Non-pigmented ciliary epithelial cell (primary cell): ENCODE results near the gene SUPT20HL1.
"Not testable (repeated sequence)": the region's sequence is repeated elsewhere in the genome, so short reads cannot be mapped to it uniquely, and the experiment has no call there.

Experiments used
- DNase-seq: peaks from one replicate; pipeline ENCODE4 v3.0.0-alpha.2; 2010; ENCODE audit warnings: low read depth

SUPT20HL1 gene

DNA sequence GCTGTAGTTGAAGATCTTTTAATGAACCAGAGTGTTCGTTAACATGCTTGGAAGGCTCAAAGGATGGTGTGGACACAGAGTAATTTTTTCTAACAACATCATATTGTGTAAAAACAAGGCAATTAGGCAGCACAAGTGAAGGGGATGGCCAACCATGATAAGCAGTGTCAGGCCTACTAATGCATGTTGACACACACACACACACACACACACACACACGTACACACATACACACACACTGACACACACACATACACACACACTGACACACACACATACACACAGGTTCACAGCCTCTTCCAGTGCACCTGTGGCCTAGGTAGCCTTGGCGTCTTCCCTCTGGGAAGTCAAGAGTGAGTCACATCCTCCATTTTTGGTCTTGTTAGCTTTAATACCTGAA is at the start of gene SUPT20HL1:
TSS of gene SUPT20HL1 (plus strand) at position 368 of the 400 bp plus-strand sequence. CDS start 2,122 bp downstream, outside the sequence.
- no peak for DNase-seq

DNA sequence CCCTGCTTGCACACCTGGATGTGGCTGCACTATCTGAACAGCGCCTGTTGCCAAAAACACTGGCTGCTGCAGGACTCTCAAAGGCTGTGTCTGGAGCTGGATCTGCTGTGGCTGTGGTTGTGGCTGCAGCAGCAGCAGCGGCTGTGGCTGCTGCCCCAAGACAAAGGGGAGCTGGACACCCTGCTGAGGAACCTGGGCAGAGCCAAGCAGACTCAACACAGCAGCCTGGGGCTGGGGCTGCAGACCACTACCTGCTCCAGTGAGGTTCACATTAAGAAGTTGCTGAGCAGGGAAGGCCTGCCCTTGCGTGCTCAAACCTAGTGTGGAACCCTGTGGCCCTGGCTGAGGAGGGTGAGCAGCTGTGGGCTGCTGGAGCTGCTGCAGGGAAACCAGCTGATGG is 49.5 kb upstream of the SUPT20HL1 start:
- not testable (repeated sequence) for DNase-seq

DNA sequence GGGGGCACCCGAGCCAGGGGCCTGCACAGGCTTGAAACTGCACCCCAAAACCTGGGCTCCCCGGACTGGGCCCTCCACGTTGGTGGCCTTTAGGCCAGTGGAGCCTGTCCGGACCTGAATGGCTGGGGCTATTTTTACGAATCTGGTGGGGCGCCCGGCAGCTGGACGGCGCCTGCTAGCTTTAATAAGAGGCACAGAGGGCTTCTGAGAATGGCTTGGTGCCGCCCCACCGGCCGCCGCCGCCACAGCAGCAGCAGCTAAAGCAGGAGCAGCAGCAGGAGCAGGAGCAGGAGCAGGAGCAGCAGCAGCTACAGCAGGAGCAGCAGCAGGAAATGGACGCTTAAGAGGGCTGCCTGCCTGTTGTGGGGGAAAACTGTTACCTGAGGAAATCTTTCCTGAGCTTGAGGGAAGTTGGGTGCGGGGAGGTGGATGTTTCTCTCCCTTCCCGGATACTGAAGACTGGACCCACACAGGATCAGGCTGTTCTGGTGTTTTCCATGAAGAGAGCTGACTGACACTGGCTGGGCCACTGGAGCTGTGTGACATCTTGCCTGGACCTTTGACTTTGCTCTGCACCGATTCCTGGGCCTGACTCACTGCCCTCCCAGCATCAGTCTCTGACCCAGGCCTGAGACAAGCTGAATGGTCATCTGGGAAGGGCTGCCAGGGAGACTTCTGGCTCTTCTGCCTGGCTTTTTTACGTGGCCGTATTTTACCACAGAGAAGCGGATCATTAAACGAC is 48.8 kb upstream of the SUPT20HL1 start:
- DNase-seq: not testable (repeated sequence)

- DNase-seq: not testable (repeated sequence)
Observed at GRCh38 chrX:24312249-24312607, 48.2 kb upstream of the SUPT20HL1 start.

- DNase-seq: no peak
Observed at GRCh38 chrX:24314019-24314635, 46.3 kb upstream of the SUPT20HL1 start, which contains the start of gene SUPT20HL2. Gene SUPT20HL2 (minus strand): TSS chrX:24314069. CDS start chrX:24313315, 754 bp downstream.

GRCh38 chrX:24316111-24316510 is 44.3 kb upstream of the SUPT20HL1 start:
- no peak for DNase-seq

- no peak for DNase-seq
Observed at GRCh38 chrX:24317567-24317966, 42.9 kb upstream of the SUPT20HL1 start.

- DNase-seq: no peak
Observed at GRCh38 chrX:24321741-24322395, 38.6 kb upstream of the SUPT20HL1 start.

DNA sequence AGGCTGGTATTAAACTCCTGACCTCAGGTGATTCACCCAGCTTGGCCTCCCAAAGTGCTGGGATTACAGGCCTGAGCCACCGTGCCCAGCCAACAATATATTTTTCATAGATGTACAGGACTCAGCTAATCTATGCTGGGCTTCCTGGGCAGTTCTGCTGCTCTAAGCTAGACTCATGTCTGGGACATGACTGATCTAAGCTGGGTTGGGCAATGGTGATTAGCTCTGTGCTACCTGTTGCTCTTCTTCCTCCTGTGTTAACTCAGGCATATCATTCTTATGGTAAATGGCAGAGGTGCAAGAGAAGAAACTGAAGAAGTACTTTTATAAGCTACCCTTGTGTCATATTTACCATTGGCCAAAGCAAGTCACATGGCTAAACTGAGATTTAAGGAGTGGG is 35.2 kb upstream of the SUPT20HL1 start:
- DNase-seq: no peak

- DNase-seq: no peak
Observed at GRCh38 chrX:24332878-24333277, 27.6 kb upstream of the SUPT20HL1 start.

DNA sequence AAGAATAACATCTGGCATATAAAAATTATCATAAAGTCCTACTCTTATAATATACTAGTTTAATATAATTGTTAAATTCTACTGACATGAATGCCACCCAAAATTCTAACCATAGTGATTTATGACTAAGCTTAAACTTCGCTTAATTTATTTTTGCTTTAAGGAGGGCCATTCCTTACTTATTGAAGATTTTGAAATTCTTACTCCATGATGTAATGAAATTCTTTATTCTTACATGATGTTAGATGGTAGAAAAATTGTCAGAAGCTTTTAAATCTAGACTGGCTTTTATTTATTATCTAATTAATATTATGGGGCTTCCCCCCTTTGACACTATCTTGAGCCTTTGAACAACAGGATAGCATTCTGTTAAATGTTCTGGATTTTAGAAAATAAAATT is 27.1 kb upstream of the SUPT20HL1 start:
- DNase-seq: no peak

GRCh38 chrX:24334461-24334860 is 26.0 kb upstream of the SUPT20HL1 start:
- no peak for DNase-seq

DNA sequence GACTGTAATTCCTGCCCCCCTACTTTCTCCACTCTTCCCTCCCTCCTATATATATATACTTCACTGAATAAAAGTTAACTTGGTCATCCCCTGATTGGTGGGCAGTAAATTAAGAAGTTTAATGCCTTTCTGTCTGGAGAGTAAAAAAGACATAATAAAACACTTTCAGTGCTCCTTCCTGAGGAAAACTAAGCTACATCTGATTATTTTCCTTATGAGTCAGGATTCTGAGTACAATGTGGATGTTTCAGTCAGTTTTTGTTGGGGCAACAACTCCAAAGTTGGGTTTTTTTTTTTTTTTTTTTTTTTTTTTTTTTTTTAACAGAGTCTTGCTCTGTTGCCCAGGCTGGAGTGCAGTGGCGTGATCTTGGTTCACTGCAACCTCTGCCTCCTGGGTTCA is 24.6 kb upstream of the SUPT20HL1 start:
- DNase-seq: no peak

DNA sequence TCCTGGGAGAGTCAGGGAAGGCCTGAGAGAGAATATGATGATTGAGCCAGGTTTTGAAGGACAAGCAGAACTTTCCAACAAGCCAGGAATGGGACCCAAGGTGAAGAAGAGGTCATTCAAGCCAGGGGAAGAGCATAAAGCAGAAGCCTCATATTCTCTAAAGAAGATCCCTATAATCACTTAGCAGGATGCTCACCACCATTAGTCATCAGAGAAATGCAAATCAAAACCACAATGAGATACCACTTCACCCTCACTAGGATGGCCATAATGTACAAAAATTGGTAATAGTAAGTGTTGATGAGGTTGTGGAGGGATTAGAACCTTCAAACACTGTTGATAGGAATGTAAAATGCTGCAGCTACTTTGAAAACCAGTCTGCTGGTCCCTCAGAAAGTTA is 20.5 kb upstream of the SUPT20HL1 start:
- no peak for DNase-seq

- DNase-seq: no peak
Observed at GRCh38 chrX:24340501-24340900, 19.9 kb upstream of the SUPT20HL1 start.

GRCh38 chrX:24341795-24342194 is 18.6 kb upstream of the SUPT20HL1 start:
- peak; percentile 68 for DNase-seq

DNA sequence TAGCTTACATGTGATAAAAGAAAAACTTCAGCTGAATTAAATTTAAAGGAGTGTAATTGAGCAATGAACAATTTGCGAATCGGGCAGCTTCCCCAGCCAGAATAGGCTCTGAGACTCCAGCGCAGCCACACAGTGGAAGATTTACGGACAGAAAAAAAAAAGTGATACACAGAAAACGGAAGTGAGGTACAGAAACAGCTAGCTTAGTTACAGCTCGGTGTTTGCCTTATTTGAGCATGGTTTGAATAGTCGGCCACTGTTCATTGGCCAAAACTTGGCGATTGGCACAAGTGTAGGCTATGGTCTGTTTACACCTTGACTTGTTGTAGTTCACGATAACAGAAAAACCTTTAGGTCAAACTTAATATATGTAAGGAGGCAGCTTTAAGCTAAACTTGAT is 16.7 kb upstream of the SUPT20HL1 start:
- no peak for DNase-seq

DNA sequence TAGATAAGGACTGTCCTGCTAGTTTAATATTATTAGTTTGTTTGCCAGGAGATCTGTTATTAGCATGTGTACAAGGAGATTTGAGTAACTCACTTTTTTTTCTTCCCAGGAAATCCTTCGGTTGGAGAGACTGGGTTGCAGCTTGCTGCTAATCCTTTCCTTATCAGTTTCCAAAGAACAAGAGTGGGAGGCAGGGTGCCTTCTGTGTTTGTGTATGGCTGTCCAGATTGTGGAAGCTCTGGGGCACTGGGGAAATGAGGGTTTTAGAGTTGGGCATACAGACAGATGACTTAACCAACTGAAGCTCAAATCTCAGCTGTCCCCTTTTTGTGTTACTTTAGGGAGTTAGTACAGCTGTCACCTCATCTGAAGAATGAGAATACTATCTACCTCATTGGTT is 12.6 kb upstream of the SUPT20HL1 start:
- DNase-seq: no peak

- DNase-seq: no peak
Observed at GRCh38 chrX:24350217-24350616, 10.2 kb upstream of the SUPT20HL1 start.

DNA sequence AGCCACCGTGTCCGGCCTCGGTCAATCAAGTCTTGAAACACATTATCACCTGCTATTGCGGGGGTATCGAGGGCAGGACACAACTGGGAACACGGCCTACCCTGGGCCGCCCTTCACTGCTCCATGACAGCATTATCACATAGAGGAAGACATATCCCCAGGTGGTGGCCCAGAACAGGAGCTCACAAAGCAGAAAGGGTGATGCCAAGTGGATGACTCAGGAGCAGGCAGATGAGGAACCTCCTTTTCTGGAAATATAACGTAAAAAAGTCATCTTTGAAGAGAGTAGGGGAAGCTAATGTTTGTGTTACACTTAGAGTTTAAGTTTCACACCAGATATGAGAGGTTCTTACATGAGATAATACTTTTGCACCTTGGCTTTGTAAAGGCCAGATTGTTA is 5.3 kb upstream of the SUPT20HL1 start:
- no peak for DNase-seq

DNA sequence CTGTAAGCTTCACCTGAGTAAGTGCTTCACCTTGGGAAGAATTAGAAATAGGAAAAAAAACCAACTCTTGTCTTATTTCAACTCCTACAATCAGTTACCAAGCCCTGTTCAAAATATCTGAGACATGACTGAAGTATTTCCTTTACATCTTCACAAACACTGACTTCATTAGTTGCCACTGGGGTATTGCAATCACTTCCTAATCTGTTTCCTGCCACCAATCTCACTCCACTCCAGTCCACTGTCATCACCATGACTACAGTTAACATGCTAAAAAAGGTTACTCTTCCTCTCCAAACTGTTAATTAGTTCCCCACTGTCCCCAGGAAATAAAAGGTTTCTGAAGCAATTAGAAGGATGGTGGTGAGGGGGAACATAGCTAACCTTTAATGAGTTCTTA is 3.3 kb upstream of the SUPT20HL1 start:
- DNase-seq: no peak

- not testable (repeated sequence) for DNase-seq
Observed at GRCh38 chrX:24362089-24362745, 1.8 kb downstream of the SUPT20HL1 start.
